Testis (tissue), 3 donors: Measurements from ENCODE around the gene OS9. TPM values are rescaled to one million over a fixed set of nuclear protein-coding genes. Genes with fewer than 3 reads are reported as not detected.

Experiments used
- DNase-seq: peaks from one replicate; pipeline ENCODE4 v3.0.0-alpha.2; 2019
- H3K27ac ChIP-seq, 2 donors: fragments of 200-600 bp; sonication (generic); one replicate each; pipeline ENCODE4 v1.5.1; 2019
- H3K27me3 ChIP-seq: fragments of 200-600 bp; sonication (generic); one replicate; pipeline ENCODE4 v1.5.1; 2019
- H3K36me3 ChIP-seq: fragments of 200-600 bp; sonication (generic); one replicate; pipeline ENCODE4 v1.5.1; 2017; ENCODE audit warnings: low read depth; ENCODE audit errors: missing control alignments
- H3K4me1 ChIP-seq: fragments of 200-600 bp; sonication (generic); one replicate; pipeline ENCODE4 v1.5.1; 2019
- H3K4me3 ChIP-seq, 2 donors: fragments of 200-600 bp; sonication (generic); one replicate each; pipeline ENCODE4 v1.5.1; 2017 to 2019
- H3K9me3 ChIP-seq: fragments of 200-600 bp; sonication (generic); one replicate; pipeline ENCODE4 v1.5.1; 2017
- POLR2A ChIP-seq: fragments of 450-650 bp; IDR thresholded peaks from one replicate; pipeline ENCODE4 v1.6.1; 2017; ENCODE audit warnings: antibody characterized with exemption, mild to moderate bottlenecking, moderate library complexity
- WGBS, 2 donors: methylation state at CpG; one replicate each; pipeline ENCODE4 v1.1.5; 2018; 5-methylcytosine and 5-hydroxymethylcytosine counted together
- intact Hi-C: fragments of 100-400 bp; cut with DNase I; formaldehyde crosslinking; loops from one replicate; pipeline ENCODE4 v1.15.1; 2023; ENCODE audit warnings: low total_unique reads
- polyA plus RNA-seq: library from polyadenylated mRNA; stranded (reverse); fragments of 350-450 nt; fragmentation: Illumina TruSeq; extraction: RNeasy Lipid Tissue Mini Kit (QIAGEN cat#74804); gene quantifications from one replicate; pipeline ENCODE4 v1.2.3, GENCODE V29; 2014; ENCODE audit warnings: low read depth, low replicate concordance; ENCODE audit not compliant: insufficient read depth
- total RNA-seq, 2 donors: library from RNA; depleted of rRNA; stranded (reverse); fragments of >200 nt; gene quantifications; one replicate each; pipeline ENCODE4 v1.2.3, GENCODE V29; 2016
- TF ChIP-seq, protein P1 (sequence below), 3 experiments: fragments of 450-650 bp in 2 of 3; fragments of 200-600 bp in 1 of 3; sonication (generic) in 1 of 3; IDR thresholded peaks; one replicate each; pipeline ENCODE4 v1.5.1; 2016 to 2019; ENCODE audit warnings: antibody characterized with exemption in 3 of 3, mild to moderate bottlenecking in 2 of 3, moderate library complexity in 1 of 3

Gene OS9
- total and polyA plus RNA-seq, 3 donors from 2014 or later = 88.1 to 158 (median 121) TPM

GRCh38 chr12:57765698-57766463 lies 71.9 kb downstream of the OS9 start:
- no peaks in the 10 kb centered on the region for H3K9me3 ChIP-seq
- peaks cover 22% of the 10 kb centered on the region for H3K4me1 ChIP-seq
- intact Hi-C loops = no loop called here
- TF ChIP-seq POLR2A = no peak
- TF ChIP-seq, protein P1, sequence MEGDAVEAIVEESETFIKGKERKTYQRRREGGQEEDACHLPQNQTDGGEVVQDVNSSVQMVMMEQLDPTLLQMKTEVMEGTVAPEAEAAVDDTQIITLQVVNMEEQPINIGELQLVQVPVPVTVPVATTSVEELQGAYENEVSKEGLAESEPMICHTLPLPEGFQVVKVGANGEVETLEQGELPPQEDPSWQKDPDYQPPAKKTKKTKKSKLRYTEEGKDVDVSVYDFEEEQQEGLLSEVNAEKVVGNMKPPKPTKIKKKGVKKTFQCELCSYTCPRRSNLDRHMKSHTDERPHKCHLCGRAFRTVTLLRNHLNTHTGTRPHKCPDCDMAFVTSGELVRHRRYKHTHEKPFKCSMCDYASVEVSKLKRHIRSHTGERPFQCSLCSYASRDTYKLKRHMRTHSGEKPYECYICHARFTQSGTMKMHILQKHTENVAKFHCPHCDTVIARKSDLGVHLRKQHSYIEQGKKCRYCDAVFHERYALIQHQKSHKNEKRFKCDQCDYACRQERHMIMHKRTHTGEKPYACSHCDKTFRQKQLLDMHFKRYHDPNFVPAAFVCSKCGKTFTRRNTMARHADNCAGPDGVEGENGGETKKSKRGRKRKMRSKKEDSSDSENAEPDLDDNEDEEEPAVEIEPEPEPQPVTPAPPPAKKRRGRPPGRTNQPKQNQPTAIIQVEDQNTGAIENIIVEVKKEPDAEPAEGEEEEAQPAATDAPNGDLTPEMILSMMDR (IDR thresholded peaks at IDR 0.05) = no peak
- no peak for DNase-seq
- no peaks in the 10 kb centered on the region for H3K36me3 ChIP-seq
- 0 to 3% methylated on average over 4 to 40 of the region's 40 CpGs for WGBS, 2 donors
- H3K4me3 ChIP-seq = peak overlapping the region in 1 of 2 donors; percentile 24
- no peak overlapping the region for H3K27ac ChIP-seq
- H3K27me3 ChIP-seq = no peaks in the 10 kb centered on the region

DNA sequence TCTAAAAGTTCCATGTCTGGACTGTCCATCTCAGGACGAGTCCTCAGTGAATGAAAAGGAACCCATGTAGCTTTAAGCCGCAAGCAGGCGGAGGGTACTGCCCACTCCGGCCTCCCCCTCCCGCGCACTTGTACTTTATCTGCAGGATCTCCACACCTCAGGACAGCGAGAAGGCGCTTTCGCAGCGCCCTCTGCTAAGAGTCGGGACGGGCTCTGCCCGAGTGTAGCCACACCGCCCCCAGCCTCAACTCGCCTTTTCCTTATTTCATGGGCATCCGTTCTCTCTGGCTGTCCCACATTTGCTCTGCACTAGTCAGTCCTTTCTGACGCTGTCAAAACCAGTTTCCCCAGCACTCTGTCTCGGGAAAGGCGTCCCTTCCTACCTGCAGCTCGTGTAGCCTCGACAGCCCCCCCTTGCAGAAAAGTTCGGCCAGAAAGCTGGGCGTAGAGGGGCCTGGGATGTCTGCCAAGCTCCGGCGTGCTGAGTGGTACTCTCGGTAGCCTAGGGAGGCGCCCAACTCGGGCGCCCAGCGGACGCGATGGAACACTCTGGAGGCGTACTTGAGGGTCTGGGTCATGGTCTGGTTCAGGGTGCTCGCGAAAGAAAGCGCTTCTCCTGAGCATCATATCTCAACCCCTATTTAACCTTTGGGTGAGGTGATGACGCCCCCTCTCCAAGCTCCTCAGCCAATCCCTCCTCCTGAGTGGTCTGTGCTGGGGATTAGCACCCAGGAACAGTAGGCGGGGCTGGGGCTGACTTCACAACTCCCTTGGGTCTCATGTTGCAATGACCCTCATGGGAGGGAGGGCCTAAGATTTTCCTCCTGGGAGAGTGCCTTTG lies 72.8 kb downstream of the OS9 start, which contains the start of gene CYP27B1:
Gene CYP27B1, minus strand, starts transcription at position 615 of the 841 bp plus-strand sequence. Its CDS starts 37 bp downstream, at position 578.
- no peaks in the 10 kb centered on the region for H3K36me3 ChIP-seq
- TF ChIP-seq, protein P1 (IDR thresholded peaks at IDR 0.05) = no peak
- no peak for TF ChIP-seq POLR2A

DNA sequence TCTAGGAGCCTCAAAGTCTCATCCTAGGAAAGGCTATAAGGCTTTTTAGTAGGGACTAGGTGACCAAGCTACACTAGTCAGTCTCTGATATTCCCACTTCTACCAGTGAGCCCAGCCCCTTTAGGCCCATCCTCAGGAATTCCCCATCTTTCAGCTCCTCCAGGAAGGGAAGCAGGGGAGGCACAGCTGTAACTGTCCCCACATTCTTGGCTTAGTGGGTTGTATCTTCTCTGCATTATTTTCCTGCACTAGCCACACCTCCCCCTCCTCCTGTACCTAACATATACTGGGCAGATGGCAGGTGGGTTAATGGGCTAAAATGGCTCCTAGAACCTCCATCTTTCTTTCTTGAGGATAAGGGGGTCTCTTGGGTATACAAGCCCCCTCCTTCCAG lies 73.4 kb downstream of the OS9 start:
- intact Hi-C loops = no loop called here
- peaks cover 27% of the 10 kb centered on the region for H3K4me1 ChIP-seq
- no peaks in the 10 kb centered on the region for H3K9me3 ChIP-seq
- TF ChIP-seq, protein P1 (IDR thresholded peaks at IDR 0.05) = no peak
- TF ChIP-seq POLR2A = no peak
- DNase-seq = no peak
- H3K36me3 ChIP-seq = no peaks in the 10 kb centered on the region
- no peaks in the 10 kb centered on the region for H3K27me3 ChIP-seq
- no peak overlapping the region for H3K4me3 ChIP-seq
- no peak overlapping the region for H3K27ac ChIP-seq

More for the DNA sequence above, 72.8 kb downstream of the OS9 start, which contains the start of gene CYP27B1:
- Histone ChIP-seq H3K9me3 (no peaks in the 10 kb centered on the region), H3K4me3 (peak within 1 kb of the TSS in 1 of 2 donors; percentile 4), H3K27me3 (no peaks in the 10 kb centered on the region), H3K4me1 (peaks cover 27% of the 10 kb centered on the region), H3K27ac (no peak within 1 kb of the TSS)
- WGBS, 2 donors = 5 to 7% methylated on average over 30 to 38 of the region's 38 CpGs
- intact Hi-C loops = no loop called here
- DNase-seq = peak; percentile 20

DNA sequence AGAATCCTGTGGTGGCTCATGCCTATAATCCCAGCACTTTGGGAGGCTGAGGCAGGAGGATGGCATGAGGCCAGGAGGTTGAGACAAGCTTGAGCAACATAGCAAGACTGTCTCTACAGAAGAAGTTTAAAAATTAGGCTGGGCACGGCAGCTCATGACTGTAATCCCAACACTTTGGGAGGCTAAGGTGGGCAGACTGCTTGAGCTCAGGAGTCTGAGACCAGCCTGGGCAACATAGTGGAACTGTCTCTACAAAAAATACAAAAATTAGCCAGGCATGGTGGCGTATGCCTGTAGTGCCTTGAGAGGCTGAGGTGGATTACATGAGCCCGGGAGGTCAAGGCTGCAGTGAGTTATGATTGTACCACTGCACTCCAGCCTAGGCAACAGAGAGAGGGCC lies 73.9 kb downstream of the OS9 start:
- DNase-seq = no peak
- Histone ChIP-seq H3K4me3 (no peak overlapping the region), H3K36me3 (no peaks in the 10 kb centered on the region), H3K27me3 (no peaks in the 10 kb centered on the region), H3K4me1 (peaks cover 27% of the 10 kb centered on the region), H3K9me3 (no peaks in the 10 kb centered on the region), H3K27ac (no peak overlapping the region)
- 87 to 97% methylated on average over 3 of the region's 3 CpGs for WGBS, 2 donors
- no peak for TF ChIP-seq POLR2A
- intact Hi-C loops = no loop called here

DNA sequence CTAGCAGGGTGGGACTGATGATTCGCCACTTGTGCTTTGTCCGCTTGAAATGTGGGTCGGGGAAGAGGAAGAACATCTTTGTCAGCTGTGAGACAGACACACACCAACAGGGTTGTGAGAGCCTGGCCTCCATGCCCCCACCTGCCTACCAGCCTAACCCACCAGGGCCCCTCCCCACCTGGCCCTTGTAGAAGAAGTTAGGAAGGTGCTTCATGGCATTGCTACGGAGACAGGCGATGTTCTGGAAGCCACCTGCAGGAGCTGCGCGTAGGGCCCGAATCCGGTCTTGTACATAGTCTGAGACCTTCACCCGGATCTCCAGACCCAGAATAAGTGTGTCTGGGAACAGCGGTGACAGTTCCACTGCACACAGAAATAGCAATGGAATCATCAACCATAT lies 75.7 kb downstream of the OS9 start:
- WGBS, 2 donors = 93 to 97% methylated on average over 10 to 11 of the region's 11 CpGs
- Histone ChIP-seq H3K27me3 (no peaks in the 10 kb centered on the region), H3K36me3 (no peaks in the 10 kb centered on the region), H3K4me1 (peaks cover 27% of the 10 kb centered on the region), H3K9me3 (no peaks in the 10 kb centered on the region), H3K4me3 (no peak overlapping the region), H3K27ac (no peak overlapping the region)
- DNase-seq = no peak
- TF ChIP-seq POLR2A = no peak
- TF ChIP-seq, protein P1 (IDR thresholded peaks at IDR 0.05) = no peak
- intact Hi-C loops = no loop called here
